Endothelial cell of umbilical vein (primary cell): ENCODE data around the gene ERBB2.

ENCODE experiments used
- EZH2 ChIP-seq: IDR thresholded peaks from 2 replicates; pipeline ENCODE4 v1.6.1; 2012; ENCODE audit warnings: borderline replicate concordance, low read depth, mild to moderate bottlenecking, moderate library complexity, low read length, inconsistent platforms; ENCODE audit not compliant: severe bottlenecking
- FOS ChIP-seq: IDR thresholded peaks from 2 replicates; pipeline ENCODE4 v1.6.1; 2011; ENCODE audit warnings: mild to moderate bottlenecking, low read length, moderate library complexity, borderline replicate concordance; ENCODE audit not compliant: insufficient read depth
- GATA2 ChIP-seq: IDR thresholded peaks from 2 replicates; pipeline ENCODE4 v1.7.0; 2011; ENCODE audit warnings: low read depth, mild to moderate bottlenecking, moderate library complexity, mixed read lengths, low read length; ENCODE audit not compliant: insufficient read length, insufficient read depth
- POLR2AphosphoS5 ChIP-seq: IDR thresholded peaks from 2 replicates; pipeline ENCODE4 v1.6.1; 2012; ENCODE audit warnings: low read depth, mild to moderate bottlenecking, control low read depth, low read length, moderate library complexity; ENCODE audit not compliant: insufficient read depth
- TF ChIP-seq, protein P1 (sequence below), 2 donors: IDR thresholded peaks; 1 replicate in 1 of 2; 2 replicates in 1 of 2; pipeline ENCODE4 v1.5.1; 2011; ENCODE audit warnings: low read length in 2 of 2, mild to moderate bottlenecking in 2 of 2, moderate library complexity in 2 of 2, control low read depth in 1 of 2, inconsistent platforms in 1 of 2, low read depth in 1 of 2; ENCODE audit not compliant: insufficient read depth in 1 of 2; ENCODE audit errors: extremely low read depth in 1 of 2
- TF ChIP-seq, protein P2 (sequence below): IDR thresholded peaks from 2 replicates; pipeline ENCODE4 v1.6.1; 2011; ENCODE audit not compliant: insufficient read depth, insufficient read length

DNA sequence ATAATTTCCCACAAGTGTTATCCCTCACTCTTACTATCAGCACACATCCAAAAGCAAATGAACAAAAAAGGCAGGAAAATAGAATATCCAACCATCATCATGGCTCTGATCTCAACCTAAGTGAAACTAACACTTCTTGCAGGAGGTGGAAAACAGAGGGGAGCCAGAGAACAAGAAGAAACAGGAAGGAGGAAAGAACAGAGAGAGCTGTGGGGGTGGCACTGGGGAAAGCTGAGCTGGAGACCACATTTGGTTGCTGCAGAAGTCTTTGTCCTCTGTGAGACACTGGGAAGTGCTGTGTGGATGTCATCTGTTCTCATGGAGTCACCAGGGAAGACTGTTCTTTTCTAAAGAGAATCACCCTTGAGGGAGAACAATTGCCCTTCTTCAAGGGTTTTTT is 72.6 kb downstream of the ERBB2 start:
- TF ChIP-seq, protein P1, sequence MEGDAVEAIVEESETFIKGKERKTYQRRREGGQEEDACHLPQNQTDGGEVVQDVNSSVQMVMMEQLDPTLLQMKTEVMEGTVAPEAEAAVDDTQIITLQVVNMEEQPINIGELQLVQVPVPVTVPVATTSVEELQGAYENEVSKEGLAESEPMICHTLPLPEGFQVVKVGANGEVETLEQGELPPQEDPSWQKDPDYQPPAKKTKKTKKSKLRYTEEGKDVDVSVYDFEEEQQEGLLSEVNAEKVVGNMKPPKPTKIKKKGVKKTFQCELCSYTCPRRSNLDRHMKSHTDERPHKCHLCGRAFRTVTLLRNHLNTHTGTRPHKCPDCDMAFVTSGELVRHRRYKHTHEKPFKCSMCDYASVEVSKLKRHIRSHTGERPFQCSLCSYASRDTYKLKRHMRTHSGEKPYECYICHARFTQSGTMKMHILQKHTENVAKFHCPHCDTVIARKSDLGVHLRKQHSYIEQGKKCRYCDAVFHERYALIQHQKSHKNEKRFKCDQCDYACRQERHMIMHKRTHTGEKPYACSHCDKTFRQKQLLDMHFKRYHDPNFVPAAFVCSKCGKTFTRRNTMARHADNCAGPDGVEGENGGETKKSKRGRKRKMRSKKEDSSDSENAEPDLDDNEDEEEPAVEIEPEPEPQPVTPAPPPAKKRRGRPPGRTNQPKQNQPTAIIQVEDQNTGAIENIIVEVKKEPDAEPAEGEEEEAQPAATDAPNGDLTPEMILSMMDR (IDR thresholded peaks at IDR 0.05; ENCODE audit: extremely low read depth in 1 of 2, insufficient read depth in 1 of 2, low read depth in 1 of 2, low read length in 2 of 2), result no peak
- TF ChIP-seq, protein P2, sequence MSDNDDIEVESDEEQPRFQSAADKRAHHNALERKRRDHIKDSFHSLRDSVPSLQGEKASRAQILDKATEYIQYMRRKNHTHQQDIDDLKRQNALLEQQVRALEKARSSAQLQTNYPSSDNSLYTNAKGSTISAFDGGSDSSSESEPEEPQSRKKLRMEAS, result no peak
- TF ChIP-seq GATA2 (no peak), EZH2 (no peak), FOS (no peak), POLR2AphosphoS5 (no peak)
